ENCODE measurements around the gene DIPK1A.

- TF ChIP-seq, protein P1, sequence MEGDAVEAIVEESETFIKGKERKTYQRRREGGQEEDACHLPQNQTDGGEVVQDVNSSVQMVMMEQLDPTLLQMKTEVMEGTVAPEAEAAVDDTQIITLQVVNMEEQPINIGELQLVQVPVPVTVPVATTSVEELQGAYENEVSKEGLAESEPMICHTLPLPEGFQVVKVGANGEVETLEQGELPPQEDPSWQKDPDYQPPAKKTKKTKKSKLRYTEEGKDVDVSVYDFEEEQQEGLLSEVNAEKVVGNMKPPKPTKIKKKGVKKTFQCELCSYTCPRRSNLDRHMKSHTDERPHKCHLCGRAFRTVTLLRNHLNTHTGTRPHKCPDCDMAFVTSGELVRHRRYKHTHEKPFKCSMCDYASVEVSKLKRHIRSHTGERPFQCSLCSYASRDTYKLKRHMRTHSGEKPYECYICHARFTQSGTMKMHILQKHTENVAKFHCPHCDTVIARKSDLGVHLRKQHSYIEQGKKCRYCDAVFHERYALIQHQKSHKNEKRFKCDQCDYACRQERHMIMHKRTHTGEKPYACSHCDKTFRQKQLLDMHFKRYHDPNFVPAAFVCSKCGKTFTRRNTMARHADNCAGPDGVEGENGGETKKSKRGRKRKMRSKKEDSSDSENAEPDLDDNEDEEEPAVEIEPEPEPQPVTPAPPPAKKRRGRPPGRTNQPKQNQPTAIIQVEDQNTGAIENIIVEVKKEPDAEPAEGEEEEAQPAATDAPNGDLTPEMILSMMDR (IDR thresholded peaks at IDR 0.05) = no peak
- TF ChIP-seq, protein P2, sequence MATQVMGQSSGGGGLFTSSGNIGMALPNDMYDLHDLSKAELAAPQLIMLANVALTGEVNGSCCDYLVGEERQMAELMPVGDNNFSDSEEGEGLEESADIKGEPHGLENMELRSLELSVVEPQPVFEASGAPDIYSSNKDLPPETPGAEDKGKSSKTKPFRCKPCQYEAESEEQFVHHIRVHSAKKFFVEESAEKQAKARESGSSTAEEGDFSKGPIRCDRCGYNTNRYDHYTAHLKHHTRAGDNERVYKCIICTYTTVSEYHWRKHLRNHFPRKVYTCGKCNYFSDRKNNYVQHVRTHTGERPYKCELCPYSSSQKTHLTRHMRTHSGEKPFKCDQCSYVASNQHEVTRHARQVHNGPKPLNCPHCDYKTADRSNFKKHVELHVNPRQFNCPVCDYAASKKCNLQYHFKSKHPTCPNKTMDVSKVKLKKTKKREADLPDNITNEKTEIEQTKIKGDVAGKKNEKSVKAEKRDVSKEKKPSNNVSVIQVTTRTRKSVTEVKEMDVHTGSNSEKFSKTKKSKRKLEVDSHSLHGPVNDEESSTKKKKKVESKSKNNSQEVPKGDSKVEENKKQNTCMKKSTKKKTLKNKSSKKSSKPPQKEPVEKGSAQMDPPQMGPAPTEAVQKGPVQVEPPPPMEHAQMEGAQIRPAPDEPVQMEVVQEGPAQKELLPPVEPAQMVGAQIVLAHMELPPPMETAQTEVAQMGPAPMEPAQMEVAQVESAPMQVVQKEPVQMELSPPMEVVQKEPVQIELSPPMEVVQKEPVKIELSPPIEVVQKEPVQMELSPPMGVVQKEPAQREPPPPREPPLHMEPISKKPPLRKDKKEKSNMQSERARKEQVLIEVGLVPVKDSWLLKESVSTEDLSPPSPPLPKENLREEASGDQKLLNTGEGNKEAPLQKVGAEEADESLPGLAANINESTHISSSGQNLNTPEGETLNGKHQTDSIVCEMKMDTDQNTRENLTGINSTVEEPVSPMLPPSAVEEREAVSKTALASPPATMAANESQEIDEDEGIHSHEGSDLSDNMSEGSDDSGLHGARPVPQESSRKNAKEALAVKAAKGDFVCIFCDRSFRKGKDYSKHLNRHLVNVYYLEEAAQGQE (IDR thresholded peaks at IDR 0.05) = no peak
- no peak for TF ChIP-seq HDAC2 (IDR thresholded peaks at IDR 0.05)
- no peak for TF ChIP-seq EP300 (IDR thresholded peaks at IDR 0.05)
- TF ChIP-seq CBX8 (IDR thresholded peaks at IDR 0.05) = no peak
- no peak for TF ChIP-seq MAX (IDR thresholded peaks at IDR 0.05)
- TF ChIP-seq ELK1 (IDR thresholded peaks at IDR 0.05; ENCODE audit: low read depth, low read length) = no peak
- no peak for TF ChIP-seq CBX2 (IDR thresholded peaks at IDR 0.05; ENCODE audit: borderline replicate concordance, low read depth)
- no peak for TF ChIP-seq CHD4 (IDR thresholded peaks at IDR 0.05; ENCODE audit: borderline replicate concordance)
- TF ChIP-seq ZSCAN20 (CRISPR knock-in tag; IDR thresholded peaks at IDR 0.05) = no peak
- TF ChIP-seq KDM1A (IDR thresholded peaks at IDR 0.05; ENCODE audit: low read depth) = no peak
- no peak for TF ChIP-seq MYC (IDR thresholded peaks at IDR 0.05; ENCODE audit: borderline replicate concordance, low read length)
- no peak for TF ChIP-seq HOXA7 (CRISPR knock-in tag; IDR thresholded peaks at IDR 0.05)
- no peak for TF ChIP-seq SMC3 (IDR thresholded peaks at IDR 0.05)
These were observed 108.0 kb downstream of the DIPK1A start for GRCh38 chr1:92853299-92853698.
